Trophoblast cell (in vitro differentiated cells and primary cell): ENCODE measurements around the gene TPM1.

Experiments
- DNase-seq, 2 donors: peaks; one replicate each; pipeline ENCODE4 v3.0.0-alpha.2; 2016
- H2AFZ ChIP-seq: 2 replicates; pipeline ENCODE4 v1.6.1; 2013; ENCODE audit warnings: low read length, moderate library complexity, mild to moderate bottlenecking; ENCODE audit not compliant: insufficient read depth, poor library complexity
- H2AK5ac ChIP-seq: 2 replicates; pipeline ENCODE4 v1.6.1; 2013; ENCODE audit warnings: mild to moderate bottlenecking, low read length
- H2BK120ac ChIP-seq: 2 replicates; pipeline ENCODE4 v1.6.1; 2013; ENCODE audit warnings: low read length, mild to moderate bottlenecking, moderate library complexity; ENCODE audit not compliant: insufficient read depth, poor library complexity
- H2BK12ac ChIP-seq: 2 replicates; pipeline ENCODE4 v1.6.1; 2013; ENCODE audit warnings: mild to moderate bottlenecking, low read length, moderate library complexity
- H2BK5ac ChIP-seq: 2 replicates; pipeline ENCODE4 v1.6.1; 2013; ENCODE audit warnings: low read length, low read depth, moderate library complexity, mild to moderate bottlenecking; ENCODE audit not compliant: poor library complexity
- H3K14ac ChIP-seq: 2 replicates; pipeline ENCODE4 v1.6.1; 2013; ENCODE audit warnings: mild to moderate bottlenecking, low read length
- H3K18ac ChIP-seq: 2 replicates; pipeline ENCODE4 v1.6.1; 2013; ENCODE audit warnings: mild to moderate bottlenecking, low read length
- H3K23ac ChIP-seq: 2 replicates; pipeline ENCODE4 v1.6.1; 2013; ENCODE audit warnings: low read length
- H3K27ac ChIP-seq: 2 replicates; pipeline ENCODE4 v1.5.1; 2013; ENCODE audit warnings: low read depth, mild to moderate bottlenecking, inconsistent platforms, low read length, moderate library complexity
- H3K27me3 ChIP-seq: 2 replicates; pipeline ENCODE4 v1.6.1; 2013; ENCODE audit warnings: inconsistent platforms, mild to moderate bottlenecking, low read length, moderate library complexity; ENCODE audit not compliant: insufficient read depth
- H3K36me3 ChIP-seq, 2 experiments: 1 replicate in 1 of 2; 2 replicates in 1 of 2; pipeline ENCODE4 v1.6.1; 2013; ENCODE audit warnings: low read length in 2 of 2, mild to moderate bottlenecking in 2 of 2, moderate library complexity in 1 of 2; ENCODE audit not compliant: insufficient read depth in 2 of 2, control insufficient read depth in 1 of 2
- H3K4ac ChIP-seq: 2 replicates; pipeline ENCODE4 v1.6.1; 2013; ENCODE audit warnings: low read depth, mild to moderate bottlenecking, low read length, moderate library complexity
- H3K4me1 ChIP-seq, 2 experiments: 1 replicate in 1 of 2; 2 replicates in 1 of 2; pipeline ENCODE4 v1.6.1; 2013; ENCODE audit warnings: low read length in 2 of 2, mild to moderate bottlenecking in 2 of 2, moderate library complexity in 1 of 2; ENCODE audit not compliant: insufficient read depth in 2 of 2, control insufficient read depth in 1 of 2
- H3K4me2 ChIP-seq: 2 replicates; pipeline ENCODE4 v1.6.1; 2013; ENCODE audit warnings: inconsistent platforms, mild to moderate bottlenecking, low read length, moderate library complexity
- H3K4me3 ChIP-seq: 2 replicates; pipeline ENCODE4 v1.5.1; 2013; ENCODE audit warnings: mild to moderate bottlenecking, low read depth, low read length, inconsistent platforms
- H3K79me1 ChIP-seq: one replicate; pipeline ENCODE4 v1.6.1; 2013; ENCODE audit warnings: low read length
- H3K79me2 ChIP-seq: 2 replicates; pipeline ENCODE4 v1.6.1; 2013; ENCODE audit warnings: low read length, mild to moderate bottlenecking; ENCODE audit not compliant: control insufficient read depth, insufficient read depth, poor library complexity
- H3K9ac ChIP-seq: 2 replicates; pipeline ENCODE4 v1.6.1; 2013; ENCODE audit warnings: mild to moderate bottlenecking, low read length
- H3K9me3 ChIP-seq: 2 replicates; pipeline ENCODE4 v1.6.1; 2013; ENCODE audit warnings: low read depth, mild to moderate bottlenecking, control low read depth, inconsistent platforms, low read length; ENCODE audit not compliant: insufficient read depth
- H4K12ac ChIP-seq: 2 replicates; pipeline ENCODE4 v1.6.1; 2013; ENCODE audit warnings: low read depth, mild to moderate bottlenecking, low read length, moderate library complexity
- H4K8ac ChIP-seq: 2 replicates; pipeline ENCODE4 v1.6.1; 2013; ENCODE audit warnings: low read depth, mild to moderate bottlenecking, low read length, moderate library complexity
- H4K91ac ChIP-seq: one replicate; pipeline ENCODE4 v1.6.1; 2013; ENCODE audit warnings: low read depth, mild to moderate bottlenecking, low read length, moderate library complexity
- WGBS: extraction: QIAGEN DNeasy Blood & Tissue Kit; methylation state at CpG from one replicate; pipeline ENCODE4 v1.1.7; 2013; ENCODE audit warnings: missing lambda C conversion rate; ENCODE audit not compliant: insufficient read length, insufficient coverage; ENCODE audit errors: extremely low coverage; 5-methylcytosine and 5-hydroxymethylcytosine counted together

Gene TPM1

DNA sequence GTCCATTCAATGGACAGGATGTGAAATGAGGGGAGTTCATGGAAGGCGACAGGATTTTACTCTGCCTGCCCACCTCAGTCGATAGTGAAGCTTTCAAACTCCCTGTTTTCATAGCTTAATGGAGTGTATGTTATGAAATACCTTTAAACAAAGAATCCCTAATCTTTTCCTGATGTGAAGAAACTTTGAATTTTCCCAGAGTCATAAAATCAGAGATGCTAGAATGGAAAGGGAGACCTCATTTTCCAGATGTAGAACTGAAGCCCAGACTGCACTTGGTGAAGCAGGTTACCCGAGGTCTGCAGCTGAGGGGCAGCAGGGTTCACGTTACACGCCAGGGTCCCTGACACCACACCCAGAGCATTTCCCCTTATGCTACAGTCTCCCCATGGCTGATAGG is 44.4 kb downstream of the TPM1 start:
- Histone ChIP-seq H3K18ac (peak overlapping the region; percentile 5), H3K4me1 (peaks cover 25 to 29% of the 10 kb centered on the region in 2 experiments), H3K4me2 (no peak overlapping the region), H4K12ac (no peak overlapping the region), H3K9ac (no peak overlapping the region), H3K9me3 (peaks cover 2% of the 10 kb centered on the region), H2BK120ac (peak overlapping the region; percentile 14), H3K27me3 (no peaks in the 10 kb centered on the region), H2AK5ac (peak overlapping the region; percentile 55), H3K4ac (no peak overlapping the region), H3K36me3 (no peaks in the 10 kb centered on the region), H3K23ac (peak overlapping the region; percentile 22), H3K79me2 (peaks cover 2% of the 10 kb centered on the region), H3K4me3 (no peak overlapping the region), H2BK5ac (peak overlapping the region; percentile 14), H3K14ac (peak overlapping the region; percentile 76), H2AFZ (no peak overlapping the region), H3K27ac (no peak overlapping the region), H4K91ac (peak overlapping the region; percentile 86), H3K79me1 (peaks cover 36% of the 10 kb centered on the region), H2BK12ac (peak overlapping the region; percentile 50), H4K8ac (no peak overlapping the region)
- WGBS = no CpG with 5 or more reads among the region's 5 CpGs
- no peak for DNase-seq

DNA sequence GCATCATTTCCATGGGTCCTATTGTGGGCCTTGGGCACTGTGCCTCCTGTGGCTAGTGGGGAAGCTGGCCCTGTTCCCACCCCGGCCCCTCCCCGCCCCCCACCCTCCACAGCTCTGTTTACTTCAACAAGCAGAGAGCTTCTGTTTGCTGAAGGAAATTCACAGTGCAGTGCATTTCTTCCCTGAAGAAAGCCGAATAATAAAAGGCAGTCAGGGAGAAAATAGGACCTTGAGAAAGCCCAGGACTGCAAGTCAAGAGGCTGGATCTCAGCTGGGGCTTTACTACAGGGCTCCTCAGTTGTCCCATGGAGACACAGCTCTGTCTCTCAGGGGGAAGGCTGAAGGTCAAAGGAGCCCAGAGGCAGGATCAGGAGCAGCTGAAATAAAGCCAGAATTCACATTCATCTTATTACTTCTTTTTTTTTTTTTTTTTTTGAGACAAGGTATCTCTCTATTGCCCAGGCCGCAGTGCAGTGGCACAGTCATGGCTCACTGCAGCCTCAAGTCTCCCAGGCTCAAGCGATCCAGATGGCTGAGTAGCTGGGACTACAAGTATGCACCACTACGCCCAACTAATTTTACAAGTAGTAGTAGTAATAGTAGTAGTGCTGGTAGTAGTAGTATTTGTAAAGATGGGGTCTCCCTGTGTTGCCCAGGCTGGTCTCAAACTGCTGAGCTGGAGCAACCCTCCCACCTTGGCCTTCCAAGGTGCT is 46.1 kb downstream of the TPM1 start:
- Histone ChIP-seq H3K79me1 (peaks cover 30% of the 10 kb centered on the region), H3K27ac (peak overlapping the region; percentile 95), H2BK12ac (peak overlapping the region; percentile 92), H3K27me3 (no peaks in the 10 kb centered on the region), H4K91ac (peak overlapping the region; percentile 93), H2AK5ac (peak overlapping the region; percentile 87), H4K8ac (peak overlapping the region; percentile 49), H3K4me3 (no peak overlapping the region), H2BK120ac (peak overlapping the region; percentile 98), H3K9ac (no peak overlapping the region), H2AFZ (no peak overlapping the region), H3K4me1 (peaks cover 15 to 17% of the 10 kb centered on the region in 2 experiments), H3K4me2 (no peak overlapping the region), H3K9me3 (peaks cover 2% of the 10 kb centered on the region), H3K36me3 (no peaks in the 10 kb centered on the region), H3K14ac (peak overlapping the region; percentile 23), H3K4ac (peak overlapping the region; percentile 51), H3K18ac (peak overlapping the region; percentile 36), H2BK5ac (peak overlapping the region; percentile 95), H4K12ac (no peak overlapping the region), H3K23ac (no peak overlapping the region), H3K79me2 (peaks cover 4% of the 10 kb centered on the region)
- no peak for DNase-seq
- WGBS = no CpG with 5 or more reads among the region's 6 CpGs

DNA sequence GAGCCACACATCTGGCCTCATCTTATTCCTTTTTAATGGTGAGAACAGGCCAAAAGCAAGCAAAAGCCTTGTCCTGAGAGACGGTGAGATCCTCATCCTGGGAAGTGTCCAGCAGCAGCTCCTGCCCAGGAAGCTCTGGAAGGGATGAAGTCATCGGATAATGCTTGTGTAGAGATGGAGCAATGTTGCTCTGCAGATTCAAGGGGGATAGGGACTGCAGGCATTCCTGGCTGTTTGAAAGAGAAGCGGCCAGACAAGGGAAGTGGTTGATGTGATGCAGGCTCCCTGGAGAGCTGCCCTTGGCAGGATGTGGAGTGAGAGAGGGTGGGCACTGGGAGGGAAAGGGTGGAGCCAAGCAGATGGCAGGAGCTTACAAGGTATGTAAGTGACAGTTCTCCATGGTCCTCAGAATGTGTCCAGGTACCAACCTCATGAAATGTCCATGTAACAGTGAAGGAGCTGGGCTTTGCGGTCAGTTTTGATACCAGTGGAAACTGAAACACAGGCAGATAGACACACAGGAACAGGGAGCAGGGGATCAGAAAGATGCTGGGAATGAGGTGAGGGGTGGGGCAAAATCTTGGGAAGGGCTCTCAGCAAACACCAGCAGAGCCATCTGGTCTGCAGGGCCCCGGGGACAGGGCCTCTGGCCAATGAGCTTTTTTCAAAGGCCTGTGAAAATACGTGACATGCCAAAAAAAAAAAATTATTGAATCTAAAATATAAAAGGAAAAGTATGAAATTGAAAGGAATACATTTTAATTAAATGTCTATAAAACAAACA is 46.9 kb downstream of the TPM1 start:
- H3K14ac ChIP-seq = peak overlapping the region; percentile 23
- no peak overlapping the region for H3K23ac ChIP-seq
- H3K9ac ChIP-seq = no peak overlapping the region
- no peaks in the 10 kb centered on the region for H3K36me3 ChIP-seq
- H4K91ac ChIP-seq = peak overlapping the region; percentile 93
- H2AK5ac ChIP-seq = no peak overlapping the region
- peak overlapping the region; percentile 13 for H4K8ac ChIP-seq
- H3K18ac ChIP-seq = peak overlapping the region; percentile 46
- no peaks in the 10 kb centered on the region for H3K27me3 ChIP-seq
- peak overlapping the region; percentile 98 for H2BK120ac ChIP-seq
- H2BK5ac ChIP-seq = peak overlapping the region; percentile 95
- no peak overlapping the region for H2AFZ ChIP-seq
- H3K79me1 ChIP-seq = peaks cover 30% of the 10 kb centered on the region
- peak overlapping the region; percentile 70 for H2BK12ac ChIP-seq
- peaks cover 14 to 17% of the 10 kb centered on the region in 2 experiments for H3K4me1 ChIP-seq
- peaks cover 4% of the 10 kb centered on the region for H3K79me2 ChIP-seq
- H4K12ac ChIP-seq = no peak overlapping the region
- peak overlapping the region; percentile 51 for H3K4ac ChIP-seq
- peak overlapping the region; percentile 95 for H3K27ac ChIP-seq
- H3K9me3 ChIP-seq = peaks cover 2% of the 10 kb centered on the region
- DNase-seq = peak in 1 of 2 donors; percentile 3
- no peak overlapping the region for H3K4me3 ChIP-seq
- no peak overlapping the region for H3K4me2 ChIP-seq
- WGBS = no CpG with 5 or more reads among the region's 6 CpGs

DNA sequence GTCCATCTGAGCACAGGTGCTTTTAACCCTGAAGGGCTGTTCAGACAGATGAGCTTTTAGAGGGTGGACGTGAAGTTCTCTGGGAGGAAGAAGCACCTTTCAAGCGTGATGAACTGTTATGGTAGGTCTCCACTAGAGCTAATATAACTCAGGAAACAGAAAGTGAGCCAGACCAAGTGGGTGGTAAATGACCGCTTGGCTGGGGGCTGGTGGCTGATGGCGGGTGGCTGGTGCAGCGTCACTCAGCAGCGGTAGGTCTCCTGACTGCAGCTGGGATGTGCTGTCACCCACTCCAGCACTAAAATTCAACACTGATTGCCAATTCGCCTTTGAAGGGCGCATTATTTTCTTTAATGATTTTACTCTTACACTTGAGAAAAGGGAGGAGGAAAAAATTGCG is 47.9 kb downstream of the TPM1 start:
- Histone ChIP-seq H2BK120ac (peak overlapping the region; percentile 98), H3K4ac (peak overlapping the region; percentile 80), H2BK5ac (peak overlapping the region; percentile 42), H3K23ac (no peak overlapping the region), H3K18ac (peak overlapping the region; percentile 55), H3K14ac (peak overlapping the region; percentile 50), H3K4me3 (no peak overlapping the region), H3K9ac (no peak overlapping the region), H3K36me3 (no peaks in the 10 kb centered on the region), H3K79me2 (peaks cover 4% of the 10 kb centered on the region), H3K9me3 (peaks cover 2% of the 10 kb centered on the region), H3K27ac (peak overlapping the region; percentile 81), H3K4me2 (no peak overlapping the region), H2AFZ (no peak overlapping the region), H3K79me1 (peaks cover 30% of the 10 kb centered on the region), H4K91ac (peak overlapping the region; percentile 96), H3K27me3 (no peaks in the 10 kb centered on the region), H2BK12ac (peak overlapping the region; percentile 98), H2AK5ac (peak overlapping the region; percentile 98), H4K8ac (no peak overlapping the region), H3K4me1 (peaks cover 14 to 17% of the 10 kb centered on the region in 2 experiments), H4K12ac (no peak overlapping the region)
- WGBS = no CpG with 5 or more reads among the region's 9 CpGs
- no peak for DNase-seq
